ENCODE results near the gene CDH26.

CDH26 gene

DNA sequence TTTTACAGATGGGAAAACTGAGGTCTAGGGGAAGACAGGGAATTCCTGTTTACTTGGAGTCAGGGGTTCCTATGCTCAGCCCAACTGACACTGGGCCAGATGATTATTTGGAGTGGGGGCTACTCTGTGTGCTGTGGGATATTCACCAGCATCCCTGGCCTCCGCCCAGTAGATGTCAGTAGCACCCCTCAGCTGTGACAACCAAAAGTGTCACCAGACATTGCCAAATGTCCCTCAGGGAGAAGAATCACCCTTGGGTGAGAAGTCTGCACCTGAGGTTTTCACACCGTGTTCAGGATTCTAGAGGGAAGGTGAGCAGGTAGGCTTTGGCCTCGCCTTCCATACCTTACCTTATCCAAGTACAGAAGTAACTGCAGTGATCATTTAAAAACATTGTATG is 27.6 kb downstream of the CDH26 start:
- DNase-seq (ENCODE audit: low read depth), result no peak

DNA sequence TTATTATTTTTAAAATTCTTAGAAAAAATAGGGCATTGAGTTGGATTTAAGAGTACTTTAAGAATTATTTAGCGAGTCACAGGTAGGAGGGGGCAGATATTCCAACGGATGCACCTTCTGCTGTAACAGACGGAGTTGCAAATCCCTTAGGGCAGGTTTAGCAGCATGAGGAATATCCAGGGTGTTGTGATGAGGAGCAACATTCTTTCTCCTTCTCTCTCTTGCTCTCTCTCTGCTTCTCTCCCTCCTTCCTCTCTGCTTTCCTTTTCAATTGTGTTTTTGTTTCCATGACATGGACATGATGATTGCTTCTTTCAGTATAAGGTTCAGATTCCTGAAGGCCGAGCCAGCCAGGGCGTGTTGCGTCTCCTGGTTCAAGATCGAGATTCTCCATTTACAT is 28.9 kb downstream of the CDH26 start:
- DNase-seq (ENCODE audit: low read depth), result no peak

DNA sequence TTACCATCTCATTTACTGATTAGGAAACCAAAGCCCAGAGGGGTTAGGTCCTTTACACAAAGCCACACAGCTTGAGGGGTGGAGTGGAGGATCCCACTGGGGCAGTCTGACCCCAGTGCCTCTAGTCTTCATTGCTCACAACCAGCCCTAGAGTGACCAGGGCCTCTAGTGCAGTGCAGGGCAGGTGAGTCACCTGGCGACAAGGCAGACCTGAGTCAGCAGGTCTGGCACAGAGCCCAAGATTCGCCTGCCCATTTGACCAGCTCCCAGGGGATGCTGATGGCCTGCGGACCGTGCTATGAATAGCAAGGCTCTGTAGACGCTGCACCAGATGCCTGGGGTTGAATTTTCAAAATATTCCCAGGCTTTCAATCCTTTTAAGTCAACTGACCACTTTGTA is 29.9 kb downstream of the CDH26 start:
- no peak for DNase-seq (ENCODE audit: low read depth)

GRCh38 chr20:59992526-59993084 is 34.4 kb downstream of the CDH26 start:
- DNase-seq (ENCODE audit: low read depth), result no peak

DNA sequence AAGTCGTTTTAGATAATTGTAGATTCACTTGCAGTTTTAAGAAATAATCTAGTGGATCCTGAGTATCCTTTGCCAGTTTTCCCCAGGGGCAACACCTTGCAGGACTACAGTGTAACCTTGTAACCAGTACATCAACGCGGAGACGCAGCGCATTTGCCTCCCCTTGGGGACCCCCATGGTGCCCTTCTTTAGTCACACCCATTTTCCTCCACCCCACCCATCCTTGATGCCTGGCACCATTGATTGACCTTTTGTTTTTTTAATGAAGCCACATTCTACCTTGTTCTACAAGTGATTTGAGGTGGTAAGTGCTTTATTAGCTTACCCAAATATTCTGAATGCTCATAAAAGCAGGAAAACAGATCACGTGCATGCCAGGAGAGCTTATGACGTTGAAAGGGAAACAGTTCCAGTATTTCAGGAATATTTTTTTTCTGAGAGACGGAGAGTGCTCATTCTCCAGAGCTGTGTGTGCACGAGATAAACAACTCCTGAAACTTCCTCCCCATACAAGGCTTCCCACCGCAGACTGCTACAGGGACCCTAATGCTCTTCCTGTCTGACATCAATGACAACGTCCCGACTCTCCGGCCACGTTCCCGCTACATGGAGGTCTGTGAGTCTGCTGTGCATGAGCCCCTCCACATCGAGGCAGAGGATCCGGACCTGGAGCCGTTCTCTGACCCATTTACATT is 35.7 kb downstream of the CDH26 start:
- no peak for DNase-seq (ENCODE audit: low read depth)

DNA sequence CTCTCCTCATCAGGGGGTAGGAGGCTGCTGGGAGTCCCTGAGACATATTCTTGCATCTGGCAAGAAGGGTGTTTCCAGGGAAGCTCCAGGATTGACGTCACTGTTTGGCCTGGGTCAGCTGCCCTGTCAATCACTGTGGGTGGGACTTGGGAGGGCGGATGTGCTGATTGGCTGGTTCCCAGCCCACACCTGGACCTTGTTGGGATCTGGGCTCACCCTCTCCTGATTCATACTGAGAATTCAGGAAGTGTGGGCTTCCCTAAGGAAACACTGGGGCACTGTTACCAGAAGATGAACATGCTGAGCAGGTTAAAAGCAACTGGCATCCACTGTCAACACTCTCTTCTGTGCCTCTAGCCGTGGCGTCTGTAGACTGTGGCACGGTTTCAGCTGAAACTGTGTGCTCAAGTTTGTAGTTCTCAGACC is 36.5 kb downstream of the CDH26 start:
- DNase-seq (ENCODE audit: low read depth), result no peak

DNA sequence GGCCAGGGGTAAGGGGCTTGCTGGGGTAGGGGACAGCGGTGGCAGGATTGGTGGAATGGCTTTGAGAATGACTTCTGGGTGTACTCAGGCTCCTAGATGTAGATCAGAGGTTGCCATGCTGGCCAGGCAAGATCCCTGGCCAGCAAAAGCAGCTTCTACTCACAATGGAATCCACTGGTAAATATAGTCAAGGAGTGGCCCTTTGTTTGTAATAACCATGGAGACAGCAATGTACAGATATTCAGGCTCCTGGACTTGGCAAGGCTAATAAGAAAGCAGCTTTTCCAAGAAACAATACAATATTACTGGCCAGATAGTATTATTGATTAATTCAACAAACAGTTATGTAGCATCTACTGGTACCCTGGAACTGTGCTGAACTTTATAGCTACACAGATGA is 37.9 kb downstream of the CDH26 start:
- no peak for DNase-seq (ENCODE audit: low read depth)

DNA sequence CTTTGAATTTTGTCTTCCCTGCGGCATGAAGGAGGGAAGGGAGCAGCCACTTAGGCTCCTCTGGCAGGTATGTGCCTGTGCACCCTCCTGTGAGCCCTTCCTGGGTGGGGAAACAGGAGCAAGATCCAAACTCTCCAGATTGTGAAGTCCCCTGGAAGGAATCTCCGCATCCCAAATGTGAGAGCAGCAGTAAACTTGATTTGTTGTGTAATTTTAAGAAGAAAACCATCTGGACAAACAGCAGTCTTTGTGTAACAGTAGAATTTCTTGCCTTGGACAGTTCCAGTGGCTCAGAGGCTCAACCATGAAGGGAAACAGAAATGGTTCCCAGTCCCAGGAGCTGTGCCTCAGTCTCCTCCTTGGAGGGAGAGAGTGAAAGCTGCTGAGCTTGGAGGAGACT is 39.7 kb downstream of the CDH26 start:
- no peak for DNase-seq (ENCODE audit: low read depth)

DNA sequence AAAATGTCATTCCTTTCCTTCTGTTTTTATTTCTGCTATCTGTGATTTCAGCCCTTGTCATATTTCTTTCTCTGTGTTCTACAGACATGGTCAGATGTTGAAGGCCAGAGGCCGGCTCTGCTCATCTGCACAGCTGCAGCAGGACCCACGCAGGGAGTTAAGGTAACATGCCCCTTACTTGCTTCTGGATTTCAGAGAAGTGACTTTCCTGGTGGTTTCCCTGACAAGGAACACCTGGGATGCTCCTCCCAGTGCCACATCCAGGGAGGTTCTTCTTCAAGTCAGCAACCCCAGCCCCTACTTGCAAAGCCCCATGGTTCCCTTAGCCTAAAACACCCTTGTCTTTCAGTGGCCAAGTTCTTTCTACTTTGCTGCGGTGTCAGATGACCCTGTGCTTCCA is 41.3 kb downstream of the CDH26 start:
- DNase-seq (ENCODE audit: low read depth), result no peak

- no peak for DNase-seq (ENCODE audit: low read depth)
Measured at GRCh38 chr20:60000271-60001042, 42.2 kb downstream of the CDH26 start.

DNA sequence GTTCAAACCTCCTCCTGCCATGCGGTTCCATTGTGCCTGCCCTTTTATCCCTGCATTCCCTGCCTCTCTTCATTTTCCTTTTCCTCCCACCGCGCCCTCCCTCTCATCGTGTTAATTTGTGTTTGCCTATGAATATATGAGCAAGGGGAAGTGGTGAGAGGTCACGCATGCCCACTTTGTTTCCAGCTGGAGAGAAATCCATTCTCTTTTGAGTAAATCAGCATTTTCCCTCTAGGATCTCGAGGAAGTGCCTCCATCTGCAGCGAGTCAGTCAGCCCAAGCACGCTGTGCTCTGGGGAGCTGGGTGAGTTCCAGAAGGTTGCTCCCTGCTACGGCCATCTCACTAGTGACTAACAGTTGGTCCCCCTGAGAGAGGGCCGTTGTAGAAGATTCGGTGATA is 42.9 kb downstream of the CDH26 start:
- no peak for DNase-seq (ENCODE audit: low read depth)

DNA sequence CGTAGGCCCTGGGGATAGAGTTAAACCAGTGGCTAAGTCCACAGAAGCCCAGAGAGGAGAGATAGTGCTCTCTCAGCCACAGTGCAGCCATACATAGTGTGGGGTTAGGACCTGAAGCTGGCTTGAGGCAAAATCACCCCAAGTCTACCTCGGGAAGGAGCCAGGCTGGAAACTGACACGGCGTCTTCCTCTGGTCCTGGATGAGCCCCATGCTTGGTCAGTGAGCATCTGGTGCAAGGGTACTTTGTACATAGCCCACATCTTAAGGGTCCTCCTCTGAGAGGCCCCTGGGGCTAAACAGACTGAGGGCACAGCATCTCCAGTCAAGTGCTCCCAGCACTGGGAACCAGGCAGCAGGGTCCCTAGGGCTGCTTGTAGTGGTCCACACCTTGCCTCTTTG is 45.6 kb downstream of the CDH26 start:
- no peak for DNase-seq (ENCODE audit: low read depth)

GRCh38 chr20:60006261-60006660 is 48.0 kb downstream of the CDH26 start:
- DNase-seq (ENCODE audit: low read depth), result no peak

- DNase-seq (ENCODE audit: low read depth), result no peak
Measured at GRCh38 chr20:60007464-60007863, 49.2 kb downstream of the CDH26 start.

DNA sequence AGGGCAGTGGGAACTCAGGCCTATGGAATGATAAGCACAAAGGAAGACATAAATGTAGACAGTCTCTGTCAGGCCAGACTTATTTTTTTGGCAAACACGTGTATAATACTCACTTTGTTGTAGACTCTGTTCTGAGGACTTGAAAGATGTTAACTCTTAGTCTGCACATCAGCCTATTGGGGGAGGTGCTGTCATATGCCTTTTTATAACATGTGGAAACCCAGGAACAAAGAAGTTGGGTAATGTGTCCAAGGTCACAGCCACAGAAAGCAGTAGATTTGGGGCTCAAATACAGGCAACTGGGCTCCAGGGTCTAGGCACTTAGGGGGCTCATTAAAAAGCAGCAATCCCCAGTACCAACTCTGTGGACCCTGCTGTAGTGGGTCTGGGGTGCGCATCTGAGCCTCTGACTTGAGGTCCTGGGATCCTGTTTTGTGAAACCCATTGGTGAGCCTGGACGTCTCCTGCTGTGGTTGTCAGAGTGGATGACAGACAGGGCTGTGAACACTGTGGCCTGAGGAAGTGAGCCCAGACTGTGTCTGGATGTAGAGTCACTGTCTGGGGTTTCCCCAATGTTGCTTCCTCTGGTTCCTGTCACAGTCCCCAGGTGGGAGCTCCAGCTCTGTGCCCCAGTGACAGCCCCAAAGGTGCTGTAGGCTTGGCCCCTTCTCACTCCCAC is 50.0 kb downstream of the CDH26 start:
- DNase-seq (ENCODE audit: low read depth), result no peak

- no peak for DNase-seq (ENCODE audit: low read depth)
Measured at GRCh38 chr20:60009318-60009717, 51.1 kb downstream of the CDH26 start.

DNA sequence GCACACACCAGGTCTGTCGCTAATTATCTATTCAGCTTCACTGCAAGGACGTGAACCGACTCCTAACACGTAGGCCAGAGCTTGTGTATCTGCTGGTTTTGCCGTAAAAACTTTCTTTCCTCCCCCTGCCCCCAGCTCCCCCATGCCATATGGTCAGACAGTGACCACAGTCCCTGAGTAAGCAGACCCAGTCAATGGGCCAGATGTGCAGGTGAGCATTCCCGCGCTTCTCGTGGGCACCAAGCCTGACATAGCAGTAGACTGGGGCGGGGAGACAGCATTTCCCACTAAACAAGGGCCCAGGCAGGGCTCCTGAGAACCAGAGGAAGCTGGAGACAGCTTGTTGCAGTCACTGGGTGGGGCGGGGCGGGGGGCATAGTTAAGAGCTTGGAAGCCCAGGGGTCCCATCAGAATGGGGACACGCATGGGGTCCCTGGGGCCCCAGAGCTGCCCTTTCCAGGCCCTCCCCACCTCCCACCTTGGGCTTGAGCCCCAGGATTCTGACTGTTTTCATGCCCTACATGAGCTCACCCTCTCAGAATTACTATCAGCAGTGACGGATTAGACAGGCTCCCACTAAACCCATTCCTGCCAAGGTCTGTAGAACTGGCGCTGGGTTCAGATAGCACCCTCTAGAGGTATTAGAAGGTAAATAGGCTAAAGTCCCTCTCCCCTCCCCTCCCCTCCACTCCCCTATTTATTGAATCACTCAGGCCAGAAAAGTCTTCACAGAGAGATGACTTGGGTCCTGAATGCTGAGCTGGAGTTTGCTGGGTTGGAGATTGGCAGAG is 51.8 kb downstream of the CDH26 start:
- DNase-seq (ENCODE audit: low read depth), result no peak

- DNase-seq (ENCODE audit: low read depth), result no peak
Measured at GRCh38 chr20:60010689-60011458, 52.7 kb downstream of the CDH26 start.

DNA sequence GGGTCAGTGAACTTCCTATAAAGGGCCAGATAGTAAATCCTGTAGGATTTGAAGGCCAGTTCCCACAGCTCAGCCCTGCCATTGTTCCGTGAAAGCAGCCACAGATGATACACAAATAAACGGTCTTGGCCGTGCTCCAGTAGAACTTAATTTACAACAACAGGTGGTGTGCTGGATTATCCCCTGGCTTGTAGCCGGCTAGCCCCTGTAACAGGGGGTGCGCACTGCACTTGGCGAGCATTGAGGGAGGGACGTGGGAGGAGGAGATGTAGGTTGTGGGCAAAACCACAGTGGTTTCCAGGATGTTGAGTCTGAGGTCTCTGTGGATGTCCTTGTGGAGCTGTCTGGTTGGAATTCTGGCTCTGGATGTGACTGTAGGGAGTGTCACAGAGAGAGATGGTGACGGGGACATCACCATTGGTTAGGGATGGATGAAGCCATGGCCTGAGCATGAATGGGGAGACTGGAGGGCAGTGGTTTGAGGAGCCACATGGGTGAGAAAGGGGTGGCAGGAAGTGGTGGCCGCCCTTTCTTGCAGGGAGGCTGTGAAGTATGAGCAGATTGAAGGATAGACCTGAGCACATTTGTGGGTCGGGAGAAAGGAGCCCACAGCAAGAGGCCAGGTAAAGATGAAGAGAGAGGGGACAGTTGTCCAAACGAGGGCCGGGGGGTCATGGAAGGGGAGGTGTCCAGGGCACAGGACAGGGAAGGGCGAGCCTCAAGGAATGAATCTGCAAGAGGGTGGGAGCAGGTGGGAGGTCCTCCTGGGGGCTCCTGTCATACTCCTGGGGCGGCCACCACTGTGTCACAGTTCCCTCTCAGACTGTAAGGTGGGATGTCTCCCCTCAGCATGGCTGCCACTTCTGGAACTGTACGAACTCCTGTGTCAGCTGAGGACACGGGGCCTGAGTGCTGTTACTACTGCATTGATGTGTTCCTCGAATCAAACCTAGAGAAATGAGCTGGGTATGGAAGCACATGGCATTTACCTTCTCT is 53.6 kb downstream of the CDH26 start:
- no peak for DNase-seq (ENCODE audit: low read depth)

All from GM04504 (cell line).